GM12878 (cell line): ENCODE data around the gene INTS7. TPM values are rescaled to one million over a fixed set of nuclear protein-coding genes. Genes with fewer than 3 reads are reported as not detected.

Source experiments
- ATAC-seq: fragments of 200-7000 bp; cut with Tn5 transposase; 3 replicates; pipeline ENCODE4 v1.9.1; 2020; ENCODE audit warnings: mild to moderate bottlenecking, moderate library complexity
- BruUV-seq: library from RNA; stranded (reverse); fragments of 400-500 nt; replicated peaks from 2 replicates; lab custom pipeline; 2021; lab: Mats Ljungman, UMichigan
- CTCF ChIA-PET: fragments of 300-600 bp; sonication (Branson Sonifier 250); formaldehyde crosslinking; extraction: SDS; loops from one replicate; lab custom pipeline; 2021; ENCODE audit warnings: inconsistent platforms; lab: Yijun Ruan, JAX
- POLR2A ChIA-PET: fragments of 350-600 bp; formaldehyde crosslinking; extraction: SDS; loops from one replicate; lab custom pipeline; 2021; ENCODE audit warnings: inconsistent platforms; lab: Charles Lee
- RAD21 ChIA-PET: fragments of 300-600 bp; sonication (Branson Sonifier 250); formaldehyde crosslinking; loops from one replicate; lab custom pipeline; 2023; ENCODE audit warnings: antibody characterized with exemption; ENCODE audit not compliant: unreplicated experiment; lab: Charles Lee
- SMC1A ChIA-PET: fragments of 300-600 bp; sonication (Branson Sonifier 250); formaldehyde crosslinking; loops from one replicate; lab custom pipeline; 2023; ENCODE audit not compliant: unreplicated experiment, uncharacterized antibody; lab: Charles Lee
- DNase-seq: peaks from one replicate; pipeline ENCODE4 v3.0.0-alpha.2; 2011; ENCODE audit warnings: low read depth, low spot score
- FAIRE-seq: peaks from 3 replicates; lab custom pipeline; 2011; peaks lifted over from hg19 to GRCh38; lab: Jason Lieb, UNC
- H2AFZ ChIP-seq: 2 replicates; pipeline ENCODE4 v1.6.0; 2011; ENCODE audit warnings: low read depth, low read length, control low read depth; ENCODE audit not compliant: control insufficient read depth
- H3K27ac ChIP-seq: 2 replicates; pipeline ENCODE4 v1.5.1; 2011; ENCODE audit warnings: control low read depth; ENCODE audit not compliant: control insufficient read depth, insufficient read depth
- H3K27me3 ChIP-seq, 2 experiments: replicated peaks in 1 of 2; 2 replicates each; pipeline versions ENCODE4 v1.6.0 to v1.6.1; 2011; ENCODE audit warnings: low read length in 1 of 2; ENCODE audit not compliant: control insufficient read depth in 2 of 2, insufficient read depth in 2 of 2
- H3K36me3 ChIP-seq, 2 experiments: 2 replicates each; pipeline ENCODE4 v1.5.1; 2011; ENCODE audit warnings: low read length in 1 of 2; ENCODE audit not compliant: control insufficient read depth in 2 of 2, insufficient read depth in 2 of 2
- H3K4me1 ChIP-seq: 2 replicates; pipeline ENCODE4 v1.6.1; 2011; ENCODE audit warnings: mild to moderate bottlenecking, low read length, moderate library complexity, mixed read lengths; ENCODE audit not compliant: control insufficient read depth, insufficient read depth
- H3K4me2 ChIP-seq: 2 replicates; pipeline ENCODE4 v1.6.0; 2011; ENCODE audit warnings: control low read depth; ENCODE audit not compliant: control insufficient read depth, insufficient read depth
- H3K4me3 ChIP-seq: fragments of 200-600 bp; sonication (generic); 2 replicates; pipeline ENCODE4 v1.5.1; 2016
- H3K79me2 ChIP-seq: 2 replicates; pipeline ENCODE4 v1.6.0; 2011; ENCODE audit warnings: low read length; ENCODE audit not compliant: control insufficient read depth, insufficient read depth
- H3K9ac ChIP-seq: 2 replicates; pipeline ENCODE4 v1.8.0; 2011; ENCODE audit warnings: low read length, control low read depth, mixed read lengths; ENCODE audit not compliant: control insufficient read depth, insufficient read depth
- H3K9me3 ChIP-seq: replicated peaks from 3 replicates; pipeline ENCODE4 v1.5.1; 2011; ENCODE audit warnings: mild to moderate bottlenecking, low read length; ENCODE audit not compliant: control insufficient read depth, insufficient read depth
- H4K20me1 ChIP-seq: 2 replicates; pipeline ENCODE4 v1.6.0; 2011; ENCODE audit not compliant: control insufficient read depth, insufficient read depth
- BHLHE40 ChIP-seq, 2 experiments: fragments of 450-650 bp in 1 of 2; IDR thresholded peaks; 2 replicates each; pipeline ENCODE4 v1.6.1; 2011 to 2017; ENCODE audit warnings: low read depth in 2 of 2, borderline replicate concordance in 1 of 2, improper control_type of control experiment in 1 of 2, low read length in 1 of 2, mild to moderate bottlenecking in 1 of 2
- E4F1 ChIP-seq: fragments of 450-650 bp; IDR thresholded peaks from 2 replicates; pipeline ENCODE4 v1.6.1; 2018; ENCODE audit warnings: borderline replicate concordance, mild to moderate bottlenecking; ENCODE audit not compliant: partially characterized antibody
- GATAD2B ChIP-seq: fragments of 450-650 bp; conservative IDR thresholded peaks from 2 replicates; pipeline ENCODE4 v1.6.1; 2017; ENCODE audit warnings: low read depth, mild to moderate bottlenecking, moderate library complexity
- IKZF2 ChIP-seq, 2 experiments: fragments of 450-650 bp; IDR thresholded peaks; 2 replicates each; pipeline ENCODE4 v1.6.1; 2017; ENCODE audit warnings: mild to moderate bottlenecking in 2 of 2, moderate library complexity in 2 of 2
- KDM1A ChIP-seq: fragments of 200-600 bp; sonication (generic); IDR thresholded peaks from 2 replicates; pipeline ENCODE4 v1.6.1; 2016; ENCODE audit warnings: borderline replicate concordance
- MXI1 ChIP-seq: fragments of 150-350 bp; IDR thresholded peaks from 2 replicates; pipeline ENCODE4 v1.6.1; 2011; ENCODE audit warnings: low read depth, mild to moderate bottlenecking, inconsistent platforms, low read length, improper control_type of control experiment
- NRF1 ChIP-seq: conservative IDR thresholded peaks from 2 replicates; pipeline ENCODE4 v1.6.1; 2011; ENCODE audit warnings: mild to moderate bottlenecking, low read depth, low read length, improper control_type of control experiment
- POLR2A ChIP-seq: IDR thresholded peaks from 2 replicates; pipeline ENCODE4 v1.6.1; 2011; ENCODE audit warnings: low read depth, mild to moderate bottlenecking, low read length
- SKIL ChIP-seq: fragments of 450-650 bp; IDR thresholded peaks from 2 replicates; pipeline ENCODE4 v1.6.1; 2017; ENCODE audit warnings: mild to moderate bottlenecking, low read depth, inconsistent platforms; ENCODE audit not compliant: poor library complexity, severe bottlenecking
- WGBS: methylation state at CpG from one replicate; pipeline ENCODE4 v1.1.6; 2016; ENCODE audit warnings: low lambda C conversion rate; ENCODE audit not compliant: insufficient replicate concordance, insufficient coverage; ENCODE audit errors: missing lambda C conversion rate; 5-methylcytosine and 5-hydroxymethylcytosine counted together
- in situ Hi-C: fragments of 300-500 bp; cut with MboI; formaldehyde crosslinking; loops from 9 replicates; pipeline ENCODE4 v1.14.3; 2018; ENCODE audit warnings: mixed read lengths
- intact Hi-C: fragments of 100-400 bp; cut with micrococcal nuclease; formaldehyde crosslinking; loops from one replicate; pipeline ENCODE4 v1.14.2; 2022; ENCODE audit not compliant: unreplicated experiment
- polyA plus RNA-seq, 11 experiments: library from polyadenylated mRNA; depleted of rRNA in 4 of 11; unstranded in 6 of 11; stranded (reverse) in 5 of 11; fragments of >200 nt; fragmentation: Nextera tagmentation in 4 of 11; fragmentation: Illumina TruSeq in 1 of 11; extraction: Ambion mirVana in 4 of 11; extraction: Trizol in 1 of 11; gene quantifications; 1 replicate in 1 of 11; 2 replicates in 10 of 11; pipeline versions ENCODE4 v1.2.1 to v1.2.3, GENCODE V29; 2011 to 2016; ENCODE audit warnings: inconsistent platforms in 2 of 11, missing spikeins in 2 of 11, low read depth in 1 of 11
- total RNA-seq, 4 experiments: library from RNA; depleted of rRNA in 3 of 4; stranded (reverse); fragments of >200 nt in 3 of 4; fragmentation: Illumina TruSeq in 1 of 4; extraction: Trizol in 1 of 4; gene quantifications; 2 replicates each; pipeline versions ENCODE4 v1.2.1 to v1.2.3, GENCODE V29; 2013 to 2021

The INTS7 gene
- total and polyA plus RNA-seq, 10 of the 15 experiments (the other 5 are each of a cell fraction or from before 2014, with no cell fraction given): 17.1 to 49.1 (median 26.8) TPM

- no peak for TF ChIP-seq E4F1
- peak; percentile 91 for TF ChIP-seq GATAD2B
- TF ChIP-seq NRF1: no peak
Measured at GRCh38 chr1:211935448-211935970, 99.8 kb downstream of the INTS7 start (continued).

- Histone ChIP-seq H4K20me1 (no peaks in the 10 kb centered on the region), H3K9ac (peak overlapping the region; percentile 24), H3K36me3 (no peaks in the 10 kb centered on the region), H3K4me2 (peak overlapping the region; percentile 43), H3K27ac (peak overlapping the region; percentile 68), H2AFZ (peak overlapping the region; percentile 24), H3K4me1 (peaks cover 54% of the 10 kb centered on the region), H3K4me3 (no peak overlapping the region), H3K79me2 (no peaks in the 10 kb centered on the region; the same call in 1 of the 2 replicates), H3K9me3 (no peaks in the 10 kb centered on the region), H3K27me3 (no peaks in the 10 kb centered on the region)
- TF ChIP-seq BHLHE40 (IDR thresholded peaks at IDR 0.05; ENCODE audit: borderline replicate concordance in 1 of 2, low read depth in 2 of 2, low read length in 1 of 2): peak; percentile 54 to 69; a peak in 3 of 4 replicates
- TF ChIP-seq SKIL: no peak
- TF ChIP-seq POLR2A: peak; percentile 40; the same call in 1 of the 2 replicates
- no peak for TF ChIP-seq MXI1
- peak; percentile 11 to 26; a peak in 2 of 4 replicates for TF ChIP-seq IKZF2 (IDR thresholded peaks at IDR 0.05)
- no peak for TF ChIP-seq KDM1A
- ChIA-PET RAD21 (interaction anchor here (0.9 to 2.6 kb wide), 9 partner anchors 17 to 253 kb away, joined by 3 to 54 read pairs (median 7); partner anchors contain the start of genes DTL and INTS7), SMC1A (interaction anchor here (0.6 to 3.7 kb wide), 24 partner anchors 12 to 524 kb away, joined by 3 to 30 read pairs (median 4); partner anchors contain the start of genes DTL and INTS7), POLR2A (interaction anchor here (0.5 to 2.3 kb wide), 9 partner anchors 17 to 320 kb away, joined by 3 to 12 read pairs (median 4); no protein-coding TSS in a partner anchor), CTCF (interaction anchor here (1.0 to 3.3 kb wide), 8 partner anchors 10 to 254 kb away, joined by 3 to 26 read pairs (median 4); partner anchors contain the start of genes DTL and INTS7)
- no TSS peak for BruUV-seq
- intact Hi-C loops: no loop called here
- ATAC-seq: peak; percentile 4
- 54% methylated on average over 7 of the region's 7 CpGs for WGBS
- DNase-seq: no peak
- in situ Hi-C loops: no loop called here
- no peak for FAIRE-seq
Measured at GRCh38 chr1:211933946-211934714, 101.2 kb downstream of the INTS7 start.
